Measurements from ENCODE around the gene FBXL14. TPM values are rescaled to one million over a fixed set of nuclear protein-coding genes. Genes with fewer than 3 reads are reported as not detected.

The FBXL14 gene
- polyA plus RNA-seq, 1 experiment: 3.2 TPM

DNA sequence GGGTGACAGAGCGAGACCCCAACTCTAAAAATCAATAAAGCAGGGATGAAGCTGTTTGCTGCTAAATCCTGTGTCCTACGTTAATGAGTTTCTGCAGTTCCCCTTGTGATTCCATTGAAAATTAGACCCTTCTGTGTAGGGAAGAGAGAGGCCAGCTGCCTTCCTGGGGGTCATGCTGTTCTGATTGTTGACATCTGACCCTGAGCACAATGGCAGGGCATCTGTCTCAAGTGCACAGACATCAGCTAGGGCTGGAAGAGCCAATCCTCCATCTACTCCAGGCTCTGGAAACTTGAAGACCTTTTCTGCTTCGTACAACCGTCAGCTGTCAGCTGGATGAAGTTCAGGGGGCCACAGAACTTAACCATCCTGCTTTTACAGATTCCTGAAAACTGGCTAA is 10.1 kb downstream of the FBXL14 start:
- CTCF ChIA-PET: interaction anchor here (0.6 to 11.3 kb wide), 6 partner anchors 17 to 635 kb away, joined by 3 to 313 read pairs (median 4); partner anchors contain the start of gene RAD52

DNA sequence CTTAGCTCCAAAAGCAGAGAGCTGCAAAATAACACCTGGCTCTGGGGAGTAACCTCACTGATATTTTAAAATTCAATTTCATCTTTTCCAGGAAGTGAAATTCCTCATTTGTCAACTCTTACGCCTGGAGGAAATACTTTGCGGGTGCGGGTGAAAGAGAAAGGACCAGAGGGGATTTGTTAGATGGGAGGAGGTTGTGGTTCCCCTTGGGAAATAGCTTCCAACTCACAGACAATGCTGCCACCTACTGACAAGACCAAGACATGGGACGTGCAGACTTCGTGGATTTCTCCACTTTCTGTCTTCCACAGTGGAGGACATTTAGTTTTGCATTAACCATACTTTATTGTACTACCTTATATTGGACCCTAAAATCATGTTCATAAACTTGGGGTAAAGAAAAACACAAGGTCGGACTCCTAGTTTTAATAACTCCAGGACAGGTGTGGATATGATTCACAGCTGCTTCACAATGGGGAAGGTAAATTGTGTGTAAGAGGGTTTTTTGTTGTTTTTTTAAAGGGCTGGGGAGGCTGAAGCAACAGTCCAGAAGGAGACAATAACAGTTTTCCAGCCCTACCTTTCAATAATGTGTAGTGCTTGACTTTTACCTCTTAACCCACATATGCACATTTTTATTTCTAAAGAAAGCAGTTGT is 10.8 kb downstream of the FBXL14 start:
- peak; percentile 86 for DNase-seq (ENCODE audit: low read depth, low spot score)
- H3K27ac ChIP-seq (ENCODE audit: low read depth, low read length): no peak overlapping the region
- H3K9me3 ChIP-seq (ENCODE audit: control insufficient read depth, insufficient read depth, low read length): no peaks in the 10 kb centered on the region
- TF ChIP-seq, protein P1, sequence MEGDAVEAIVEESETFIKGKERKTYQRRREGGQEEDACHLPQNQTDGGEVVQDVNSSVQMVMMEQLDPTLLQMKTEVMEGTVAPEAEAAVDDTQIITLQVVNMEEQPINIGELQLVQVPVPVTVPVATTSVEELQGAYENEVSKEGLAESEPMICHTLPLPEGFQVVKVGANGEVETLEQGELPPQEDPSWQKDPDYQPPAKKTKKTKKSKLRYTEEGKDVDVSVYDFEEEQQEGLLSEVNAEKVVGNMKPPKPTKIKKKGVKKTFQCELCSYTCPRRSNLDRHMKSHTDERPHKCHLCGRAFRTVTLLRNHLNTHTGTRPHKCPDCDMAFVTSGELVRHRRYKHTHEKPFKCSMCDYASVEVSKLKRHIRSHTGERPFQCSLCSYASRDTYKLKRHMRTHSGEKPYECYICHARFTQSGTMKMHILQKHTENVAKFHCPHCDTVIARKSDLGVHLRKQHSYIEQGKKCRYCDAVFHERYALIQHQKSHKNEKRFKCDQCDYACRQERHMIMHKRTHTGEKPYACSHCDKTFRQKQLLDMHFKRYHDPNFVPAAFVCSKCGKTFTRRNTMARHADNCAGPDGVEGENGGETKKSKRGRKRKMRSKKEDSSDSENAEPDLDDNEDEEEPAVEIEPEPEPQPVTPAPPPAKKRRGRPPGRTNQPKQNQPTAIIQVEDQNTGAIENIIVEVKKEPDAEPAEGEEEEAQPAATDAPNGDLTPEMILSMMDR (IDR thresholded peaks at IDR 0.05; ENCODE audit: low read depth, low read length): peak; percentile 90
- H3K4me3 ChIP-seq (ENCODE audit: low read depth, low read length): peak overlapping the region; percentile 30; the same call in 1 of the 2 replicates
- ChIA-PET CTCF (interaction anchor here (0.6 to 11.3 kb wide), 38 partner anchors 9 to 812 kb away, joined by 3 to 313 read pairs (median 3); partner anchors contain the start of genes ERC1 and RAD52), POLR2A (interaction anchor here (0.6 to 1.0 kb wide), 3 partner anchors 465 to 1012 kb away, joined by 4 read pairs; partner anchors contain the start of gene RAD52)
- H3K27me3 ChIP-seq (ENCODE audit: control insufficient read depth, insufficient read depth, low read length): no peaks in the 10 kb centered on the region

More for the DNA sequence above, 10.1 kb downstream of the FBXL14 start:
- no peaks in the 10 kb centered on the region for H3K9me3 ChIP-seq (ENCODE audit: control insufficient read depth, insufficient read depth, low read length)
- H3K27ac ChIP-seq (ENCODE audit: low read depth, low read length): no peak overlapping the region
- TF ChIP-seq, protein P1 (IDR thresholded peaks at IDR 0.05; ENCODE audit: low read depth, low read length): no peak
- DNase-seq (ENCODE audit: low read depth, low spot score): no peak
- POLR2A ChIA-PET: interaction anchor here (0.9 kb wide), 1 partner anchor 635 kb away, joined by 4 read pairs; the partner anchor contains the start of gene RAD52
- H3K27me3 ChIP-seq (ENCODE audit: control insufficient read depth, insufficient read depth, low read length): no peaks in the 10 kb centered on the region
- no peak overlapping the region for H3K4me3 ChIP-seq (ENCODE audit: low read depth, low read length)

DNA sequence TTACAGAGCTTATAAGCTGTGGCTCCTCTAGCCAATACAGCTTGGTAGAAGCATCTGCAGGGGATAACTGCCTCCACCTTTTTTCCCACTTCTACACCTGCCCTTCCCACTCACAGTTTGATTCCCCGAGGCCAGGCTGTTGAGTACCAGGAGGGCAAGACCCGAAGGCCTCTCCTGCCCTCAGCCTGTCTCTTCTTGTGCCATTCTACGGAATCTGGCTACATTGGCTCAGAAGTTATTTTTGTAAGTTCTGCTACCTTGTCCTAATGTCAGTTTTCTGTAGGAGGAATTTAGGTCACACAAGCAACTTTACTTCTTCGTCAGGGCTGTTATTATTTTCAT is 11.7 kb downstream of the FBXL14 start:
- Histone ChIP-seq H3K9me3 (ENCODE audit: control insufficient read depth, insufficient read depth, low read length) (no peaks in the 10 kb centered on the region), H3K27ac (ENCODE audit: low read depth, low read length) (no peak overlapping the region), H3K27me3 (ENCODE audit: control insufficient read depth, insufficient read depth, low read length) (no peaks in the 10 kb centered on the region), H3K4me3 (ENCODE audit: low read depth, low read length) (no peak overlapping the region)
- ChIA-PET POLR2A (interaction anchor here (0.7 to 1.0 kb wide), 2 partner anchors 366 to 465 kb away, joined by 3 to 4 read pairs; no protein-coding TSS in a partner anchor), CTCF (interaction anchor here (0.7 to 11.3 kb wide), 36 partner anchors 8 to 765 kb away, joined by 3 to 313 read pairs (median 3); partner anchors contain the start of genes ERC1 and RAD52)
- no peak for DNase-seq (ENCODE audit: low read depth, low spot score)
- TF ChIP-seq, protein P1 (IDR thresholded peaks at IDR 0.05; ENCODE audit: low read depth, low read length): no peak

DNA sequence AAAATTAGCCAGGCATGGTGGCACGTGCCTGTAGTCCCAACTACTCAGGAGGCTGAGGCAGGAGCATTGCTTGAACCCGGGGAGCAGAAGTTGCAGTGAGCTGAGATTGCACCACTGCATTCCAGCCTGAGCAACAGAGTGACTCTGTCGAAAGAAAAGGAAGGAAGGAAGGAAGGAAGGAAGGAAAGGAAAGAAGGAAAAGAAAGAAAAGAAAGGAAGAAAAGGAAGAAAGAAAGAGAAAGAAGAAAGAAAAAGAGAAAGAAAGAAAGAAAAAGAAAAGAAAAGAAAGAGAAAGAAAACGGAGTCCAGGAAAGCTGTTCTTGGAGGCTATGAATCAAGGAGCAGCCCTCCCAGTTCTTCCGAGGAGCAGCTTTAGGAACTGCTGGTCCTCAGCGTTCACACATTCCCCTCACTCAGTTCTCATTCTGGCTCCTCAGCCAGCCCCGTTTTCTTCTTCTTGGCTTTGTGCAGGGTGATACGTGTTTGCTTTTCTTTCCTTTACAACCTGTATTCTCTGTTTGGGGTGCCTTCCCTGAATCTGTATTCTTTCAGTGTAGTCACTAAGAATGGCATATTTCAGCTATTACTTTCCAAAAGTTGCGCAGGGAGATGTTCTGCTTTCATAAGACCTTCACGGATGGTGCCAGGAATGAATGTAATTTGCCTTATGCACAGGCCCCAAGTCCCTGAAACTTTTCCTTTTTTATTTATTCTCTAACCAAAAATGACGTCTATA is 12.2 kb downstream of the FBXL14 start:
- Histone ChIP-seq H3K27ac (ENCODE audit: low read depth, low read length) (no peak overlapping the region), H3K27me3 (ENCODE audit: control insufficient read depth, insufficient read depth, low read length) (no peaks in the 10 kb centered on the region), H3K4me3 (ENCODE audit: low read depth, low read length) (no peak overlapping the region), H3K9me3 (ENCODE audit: control insufficient read depth, insufficient read depth, low read length) (no peaks in the 10 kb centered on the region)
- TF ChIP-seq, protein P1 (IDR thresholded peaks at IDR 0.05; ENCODE audit: low read depth, low read length): no peak
- ChIA-PET POLR2A (interaction anchor here (0.7 kb wide), 1 partner anchor 366 kb away, joined by 3 read pairs; no protein-coding TSS in a partner anchor), CTCF (interaction anchor here (1.0 to 11.3 kb wide), 6 partner anchors 11 to 633 kb away, joined by 3 to 313 read pairs (median 4); partner anchors contain the start of gene RAD52)
- no peak for DNase-seq (ENCODE audit: low read depth, low spot score)

Measured in AG04450 (cell line).